Erythroblast (primary cell): Measurements from ENCODE around the gene PTGER2.

Source experiments
- DNase-seq, 2 experiments: peaks; one replicate each; lab custom pipeline; 2025; lab: John Stamatoyannopoulos, UW
- GATA1 ChIP-seq: IDR thresholded peaks from 2 replicates; pipeline ENCODE4 v1.6.1; 2011; ENCODE audit warnings: low read depth, mild to moderate bottlenecking, control low read depth, low read length, moderate library complexity
- POLR2A ChIP-seq: IDR thresholded peaks from 2 replicates; pipeline ENCODE4 v1.6.1; 2011; ENCODE audit warnings: mild to moderate bottlenecking, low read length

The PTGER2 gene

DNA sequence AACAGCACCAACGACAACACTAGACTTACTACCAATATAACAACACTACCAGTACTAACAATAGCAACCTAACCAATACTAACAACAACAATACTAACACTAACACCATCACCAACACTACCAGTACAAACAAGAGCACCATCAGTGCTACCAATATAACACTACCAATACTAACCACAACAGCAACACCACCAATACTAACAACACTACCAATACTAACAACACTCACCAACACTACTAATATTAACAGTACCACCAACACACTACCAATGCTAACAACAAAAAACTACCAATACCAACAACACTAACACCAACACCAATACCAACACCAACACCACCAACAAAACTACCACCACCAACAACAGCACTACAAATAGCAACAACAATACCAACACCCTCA is 25.1 kb downstream of the PTGER2 start:
- no peak for DNase-seq
- TF ChIP-seq POLR2A = no peak
- no peak for TF ChIP-seq GATA1

DNA sequence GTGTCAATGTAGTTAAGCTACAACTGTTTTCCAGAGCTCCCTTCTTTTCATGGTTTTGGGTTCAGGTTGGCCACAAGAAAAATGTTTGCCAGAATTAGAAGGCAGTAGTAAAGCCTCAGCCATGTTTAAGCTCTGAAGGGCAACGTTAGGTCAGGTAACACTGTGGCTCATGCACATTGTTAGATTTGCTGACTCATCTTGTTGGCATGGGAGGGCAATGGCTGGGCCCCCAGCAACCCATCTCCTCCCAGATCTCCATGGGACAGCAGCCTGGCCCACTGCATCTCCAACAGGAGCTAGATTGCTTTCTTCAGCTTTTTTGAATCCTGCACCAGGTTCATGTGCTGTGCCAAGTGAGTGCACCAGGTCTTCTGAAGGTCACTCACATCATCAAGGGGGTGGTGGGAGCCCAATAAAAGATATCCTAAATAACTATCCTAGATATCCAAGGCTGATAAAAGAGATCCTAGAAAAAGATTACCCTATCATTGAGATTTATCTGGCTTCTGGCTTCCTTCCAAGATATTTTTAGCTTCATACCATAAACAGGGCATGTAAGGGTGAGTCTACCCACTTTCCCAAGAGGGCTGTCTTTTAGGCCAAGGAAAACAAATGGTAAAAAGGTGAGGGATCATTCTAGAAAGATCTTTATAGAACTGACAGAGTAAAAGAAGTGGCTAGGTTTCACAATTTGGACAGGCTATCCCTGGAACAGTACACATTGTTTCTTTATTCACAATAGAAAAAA is 28.9 kb downstream of the PTGER2 start:
- DNase-seq = no peak

DNA sequence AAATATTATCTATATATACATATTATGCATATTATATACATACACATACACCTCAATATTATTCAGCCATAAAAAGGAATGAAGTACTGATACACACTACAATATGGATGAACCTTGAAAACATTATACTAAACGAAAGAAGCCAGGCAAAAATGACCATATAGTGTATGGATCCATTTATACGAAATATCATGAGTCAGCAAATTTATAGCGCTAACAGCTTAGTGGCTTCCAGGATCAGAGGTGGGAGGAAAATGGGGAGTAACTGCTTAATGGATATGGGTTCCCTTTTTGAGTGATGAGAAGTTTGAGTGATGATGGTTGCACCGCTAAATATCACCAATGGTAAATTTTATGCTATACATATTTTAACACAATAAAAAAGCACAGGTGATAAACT is 32.7 kb downstream of the PTGER2 start:
- no peak for DNase-seq
- no peak for TF ChIP-seq POLR2A
- no peak for TF ChIP-seq GATA1

More for the DNA sequence above, 28.9 kb downstream of the PTGER2 start:
- TF ChIP-seq POLR2A = no peak
- no peak for TF ChIP-seq GATA1

DNA sequence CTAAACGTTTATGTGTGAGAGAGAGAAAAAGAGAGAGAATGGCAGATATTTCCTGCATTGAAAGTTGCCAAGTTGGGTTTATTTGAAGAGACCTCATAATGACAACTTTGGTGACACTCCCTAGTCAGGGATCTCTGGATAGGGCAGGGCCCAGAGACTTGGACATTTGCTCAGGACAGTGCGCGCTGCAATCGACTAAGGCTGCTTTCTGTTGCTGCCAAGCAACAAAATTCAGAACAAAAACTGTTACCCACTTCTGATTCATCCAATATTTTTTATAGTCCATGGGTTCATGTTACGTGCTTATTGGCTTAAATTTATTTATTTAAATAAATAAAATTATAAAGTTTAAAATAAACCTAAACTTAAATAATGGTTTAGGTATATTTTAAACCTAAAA is 34.2 kb downstream of the PTGER2 start:
- TF ChIP-seq GATA1 (no peak), POLR2A (no peak)
- DNase-seq = no peak

DNA sequence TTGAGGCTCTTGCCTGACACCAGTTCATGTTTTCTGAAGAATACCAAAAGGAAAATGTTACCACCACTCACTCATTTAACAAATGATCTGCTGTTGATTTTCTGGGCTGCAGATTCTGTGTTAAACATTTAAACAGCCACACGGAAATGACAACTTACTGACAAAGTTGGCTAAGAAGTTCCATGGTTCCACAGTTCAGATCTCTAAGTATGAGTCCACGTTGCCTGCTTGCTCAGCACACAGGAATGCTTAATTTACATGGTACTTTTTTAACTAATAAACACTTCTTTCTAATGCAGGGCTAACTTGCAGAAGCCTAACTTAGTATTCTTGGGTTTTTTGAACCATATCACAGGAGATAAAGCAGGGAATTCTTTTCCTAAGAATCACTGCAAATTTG is 34.7 kb downstream of the PTGER2 start:
- no peak for DNase-seq
- no peak for TF ChIP-seq POLR2A
- no peak for TF ChIP-seq GATA1

DNA sequence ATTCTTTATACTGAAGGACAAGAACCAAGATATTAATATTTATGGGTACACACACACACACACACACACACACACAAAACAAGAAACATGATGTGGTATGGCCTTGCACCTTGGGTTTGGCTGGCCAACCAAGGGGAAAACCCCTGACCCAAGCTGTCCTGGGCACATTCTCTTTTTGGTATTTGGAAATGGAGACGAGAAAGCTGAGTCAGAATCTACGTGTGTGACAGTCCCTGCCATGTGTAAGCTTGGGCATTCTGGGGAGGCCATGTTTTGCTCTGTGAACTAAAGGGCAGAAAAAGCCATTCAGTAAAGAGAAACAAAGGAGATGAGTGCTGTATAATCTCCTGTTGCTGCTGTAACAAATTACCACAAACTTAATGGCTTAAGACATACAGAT is 35.6 kb downstream of the PTGER2 start:
- TF ChIP-seq GATA1 (no peak), POLR2A (no peak)
- no peak for DNase-seq

DNA sequence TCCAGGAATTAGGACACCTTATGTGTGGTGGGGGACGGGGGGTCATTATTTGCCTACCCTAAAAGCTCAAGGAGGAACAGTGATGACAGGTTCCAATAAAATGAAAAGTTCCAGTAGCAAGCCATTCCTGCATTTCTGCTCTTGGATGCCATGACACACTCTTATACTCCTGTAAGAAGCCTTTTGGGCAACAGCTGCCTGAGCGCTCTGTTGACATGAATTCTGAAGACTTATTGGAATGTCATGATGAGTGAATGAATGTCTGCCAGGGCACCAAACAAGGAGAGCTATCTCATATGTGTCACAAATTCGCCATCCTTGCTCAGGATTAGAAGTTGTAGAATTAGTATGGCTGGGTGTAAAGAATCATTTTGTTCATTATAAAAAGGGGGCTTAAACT is 36.3 kb downstream of the PTGER2 start:
- DNase-seq = no peak
- no peak for TF ChIP-seq POLR2A
- TF ChIP-seq GATA1 = no peak

DNA sequence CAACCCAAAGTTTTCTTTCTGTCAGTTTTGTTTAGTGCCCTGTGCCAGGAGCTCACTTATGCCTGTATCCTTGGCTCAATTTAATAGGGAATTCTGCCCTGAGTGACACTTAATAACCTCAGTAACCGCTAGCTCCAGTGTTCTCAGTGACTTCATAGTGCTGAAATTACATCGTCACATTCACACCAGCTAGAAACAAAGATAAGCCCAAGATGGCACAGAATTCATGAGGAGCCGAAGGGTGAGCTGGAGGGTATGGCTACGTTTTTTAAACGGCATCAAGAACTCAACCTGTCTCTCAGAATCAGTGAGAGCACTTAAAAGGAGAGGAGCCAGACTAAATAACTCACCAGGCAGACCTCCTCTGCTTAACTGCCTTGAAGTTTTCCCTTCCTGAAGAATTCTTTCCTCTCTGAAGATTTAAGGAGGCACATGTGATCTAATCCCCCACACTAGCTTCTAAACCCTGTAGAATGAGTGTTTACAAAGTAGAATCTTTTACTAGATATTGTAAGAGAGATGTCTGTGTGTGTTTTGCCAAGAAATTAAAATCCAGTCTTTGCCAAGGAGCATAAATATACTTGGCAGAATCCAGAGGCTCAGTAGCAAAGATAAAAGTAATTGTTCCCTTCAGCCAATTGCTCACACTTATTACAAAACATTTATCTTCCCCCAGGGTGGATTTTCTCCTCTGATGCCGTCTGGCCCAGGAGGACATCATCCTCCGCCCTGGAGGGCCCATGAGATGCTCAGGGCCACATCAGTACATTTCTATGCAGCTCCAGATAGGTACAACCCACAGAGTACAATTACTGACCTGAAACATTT is 37.3 kb downstream of the PTGER2 start:
- TF ChIP-seq GATA1 (no peak), POLR2A (no peak)
- DNase-seq = no peak

DNA sequence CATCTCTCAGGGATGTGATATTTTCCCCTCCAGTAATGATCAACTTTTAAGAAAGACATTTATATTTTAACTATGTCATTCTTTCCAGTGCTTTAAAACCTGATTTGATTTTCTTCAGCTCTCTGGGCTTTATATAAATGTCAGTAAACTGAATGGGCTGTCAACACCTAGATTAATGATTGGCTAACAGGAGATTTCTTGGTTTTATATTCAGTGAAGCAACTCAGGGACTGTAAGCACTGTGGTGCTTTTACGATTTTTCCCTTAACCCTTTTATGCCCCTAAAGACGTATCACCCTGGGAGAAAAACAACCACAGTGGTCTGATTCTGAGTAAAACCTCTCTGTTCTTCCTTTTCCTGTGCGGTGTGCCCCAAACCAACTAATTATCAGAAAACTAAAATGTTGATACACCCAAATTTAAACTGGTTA is 38.0 kb downstream of the PTGER2 start:
- TF ChIP-seq POLR2A = no peak
- no peak for TF ChIP-seq GATA1
- DNase-seq = no peak

DNA sequence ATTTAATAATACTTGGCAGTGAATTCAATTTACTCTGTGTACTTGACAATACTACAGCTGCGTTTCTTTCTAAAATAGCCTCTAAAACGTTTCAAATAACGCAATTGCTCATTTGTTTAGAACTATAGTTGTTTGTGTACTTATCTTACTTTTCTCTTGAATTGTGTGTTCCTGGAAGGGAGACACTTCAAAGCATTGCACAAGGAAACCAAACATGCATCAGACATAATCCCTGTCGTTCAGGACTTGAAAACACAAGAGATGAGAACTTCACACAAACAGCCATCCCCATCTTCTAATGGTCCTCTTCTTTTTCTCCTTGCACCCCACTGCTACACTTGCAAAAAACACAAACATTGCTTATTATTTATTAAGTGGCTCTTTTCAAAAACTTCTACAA is 38.5 kb downstream of the PTGER2 start:
- TF ChIP-seq POLR2A (no peak), GATA1 (no peak)
- no peak for DNase-seq

DNA sequence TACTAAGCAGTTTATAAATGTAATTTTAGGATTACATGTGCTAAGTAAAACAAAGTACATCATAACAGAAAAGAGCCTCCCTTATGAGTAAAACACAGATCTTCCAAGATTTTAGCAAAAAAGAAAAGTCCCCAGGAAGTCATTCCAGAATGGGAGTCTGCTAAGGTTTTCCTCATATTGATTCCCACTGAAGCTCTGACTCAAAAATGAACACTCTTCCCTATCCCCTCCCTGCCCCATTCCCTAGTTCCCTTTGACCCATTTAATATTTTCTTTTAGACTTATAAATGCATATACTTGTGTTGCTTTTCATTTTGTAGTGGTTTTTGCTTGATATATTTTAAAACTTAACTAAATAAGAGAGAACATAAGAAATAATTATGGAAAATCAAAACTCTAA is 40.1 kb downstream of the PTGER2 start:
- no peak for TF ChIP-seq POLR2A
- no peak for TF ChIP-seq GATA1
- DNase-seq = no peak

DNA sequence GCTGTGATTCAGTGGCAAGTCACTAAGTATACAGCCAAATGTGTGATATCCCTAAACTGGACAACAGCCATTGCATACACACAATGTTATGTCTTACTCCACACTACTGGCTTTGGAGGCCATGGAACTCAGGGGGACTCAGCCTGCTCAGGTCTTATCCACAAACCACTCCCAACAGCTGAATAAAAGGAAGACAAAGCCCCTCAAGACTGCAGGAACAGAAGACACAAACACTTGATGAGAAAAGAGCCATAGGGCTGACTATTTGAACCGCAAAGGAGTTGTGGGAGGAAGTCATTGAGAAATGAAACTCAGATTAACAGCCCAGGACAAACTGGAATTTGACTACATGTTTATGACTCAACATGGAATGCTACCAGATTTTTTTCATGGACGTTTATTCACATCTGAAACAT is 40.9 kb downstream of the PTGER2 start:
- TF ChIP-seq GATA1 (no peak), POLR2A (no peak)
- no peak for DNase-seq

DNA sequence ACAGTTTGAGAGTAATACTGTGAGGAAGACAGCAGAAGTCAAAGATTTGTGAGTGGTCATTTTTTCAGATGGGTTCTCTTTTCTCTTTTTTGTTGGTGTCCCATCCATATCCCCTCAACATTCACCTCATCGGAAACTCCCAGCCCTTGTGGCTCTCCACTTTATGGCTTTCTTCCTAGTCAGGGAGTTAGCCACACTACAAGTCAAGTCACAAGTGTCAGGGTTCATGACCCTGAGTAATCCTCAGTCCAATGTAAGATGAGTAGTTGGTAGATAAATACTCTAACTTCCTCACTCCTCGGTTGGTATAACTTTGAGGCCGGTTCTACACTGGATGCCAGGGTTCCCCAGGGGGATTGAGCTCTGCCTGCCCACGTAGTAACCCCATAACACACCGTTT is 41.4 kb downstream of the PTGER2 start:
- DNase-seq = no peak
- TF ChIP-seq POLR2A = no peak
- TF ChIP-seq GATA1 = no peak

DNA sequence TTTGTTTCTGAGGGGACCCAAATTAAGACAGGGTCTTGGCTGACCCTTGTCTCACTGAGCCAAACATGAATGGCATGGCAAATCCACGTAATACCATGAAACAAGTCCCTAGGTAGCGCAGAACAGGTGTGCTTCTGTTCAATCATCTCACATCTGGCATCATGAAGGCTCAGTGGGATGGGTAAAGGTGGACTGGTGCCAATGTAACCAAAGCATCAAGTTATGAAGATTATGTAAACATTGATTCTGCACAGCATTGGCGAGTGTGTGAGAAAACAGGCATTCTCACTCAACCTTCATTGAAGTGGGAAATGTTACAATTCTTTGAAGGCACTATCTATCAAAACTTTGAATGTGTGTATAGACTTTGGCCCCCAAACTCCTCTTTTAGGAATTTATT is 41.9 kb downstream of the PTGER2 start:
- TF ChIP-seq GATA1 = no peak
- TF ChIP-seq POLR2A = no peak
- DNase-seq = no peak
